Ishikawa (cell line): ENCODE measurements around the gene RAPGEFL1.
A peak's percentile ranks its signal among the peaks of the same experiment; 100 is the strongest.

Experiments used
- CEBPB ChIP-seq: IDR thresholded peaks from 2 replicates; pipeline ENCODE4 v1.6.1; 2012
- CREB1 ChIP-seq: IDR thresholded peaks from 2 replicates; pipeline ENCODE4 v1.6.1; 2012; ENCODE audit warnings: low read depth
- EGR1 ChIP-seq: IDR thresholded peaks from 2 replicates; pipeline ENCODE4 v1.6.1; 2012
- EP300 ChIP-seq: IDR thresholded peaks from 2 replicates; pipeline ENCODE4 v1.6.1; 2012; ENCODE audit warnings: borderline replicate concordance
- FOXM1 ChIP-seq: IDR thresholded peaks from 2 replicates; pipeline ENCODE4 v1.6.1; 2012; ENCODE audit warnings: low read depth, borderline replicate concordance
- MAX ChIP-seq: IDR thresholded peaks from 2 replicates; pipeline ENCODE4 v1.6.1; 2012
- NFIC ChIP-seq: IDR thresholded peaks from 2 replicates; pipeline ENCODE4 v1.6.1; 2012
- RAD21 ChIP-seq: IDR thresholded peaks from 2 replicates; pipeline ENCODE4 v1.6.1; 2012; ENCODE audit warnings: low read depth
- REST ChIP-seq: IDR thresholded peaks from 2 replicates; pipeline ENCODE4 v1.6.1; 2012; ENCODE audit warnings: low read depth, mild to moderate bottlenecking
- TAF1 ChIP-seq: IDR thresholded peaks from 2 replicates; pipeline ENCODE4 v1.6.1; 2012; ENCODE audit warnings: low read depth, mild to moderate bottlenecking
- TCF12 ChIP-seq: IDR thresholded peaks from 2 replicates; pipeline ENCODE4 v1.6.1; 2012; ENCODE audit warnings: low read depth
- TEAD4 ChIP-seq: IDR thresholded peaks from 2 replicates; pipeline ENCODE4 v1.6.1; 2012
- USF1 ChIP-seq: IDR thresholded peaks from 2 replicates; pipeline ENCODE4 v1.6.1; 2012
- YY1 ChIP-seq: IDR thresholded peaks from 2 replicates; pipeline ENCODE4 v1.6.1; 2012; ENCODE audit warnings: low read depth
- ZBTB7A ChIP-seq: IDR thresholded peaks from 2 replicates; pipeline ENCODE4 v1.6.1; 2012; ENCODE audit warnings: low read depth

Gene RAPGEFL1

GRCh38 chr17:40209404-40210093 lies 32.3 kb downstream of the RAPGEFL1 start:
- TF ChIP-seq ZBTB7A (no peak), USF1 (no peak), CEBPB (no peak), REST (no peak), CREB1 (no peak), TEAD4 (no peak), RAD21 (no peak), YY1 (no peak), EP300 (no peak), FOXM1 (no peak), NFIC (no peak), MAX (no peak), TAF1 (no peak), TCF12 (no peak), EGR1 (no peak)

- no peak for TF ChIP-seq TCF12
- no peak for TF ChIP-seq FOXM1
- TF ChIP-seq ZBTB7A: no peak
- TF ChIP-seq EP300: no peak
- no peak for TF ChIP-seq YY1
- TF ChIP-seq REST: no peak
- TF ChIP-seq CREB1: no peak
Measured at GRCh38 chr17:40218006-40218739, 40.9 kb downstream of the RAPGEFL1 start.

GRCh38 chr17:40218740-40219593 lies 41.7 kb downstream of the RAPGEFL1 start, which contains the start of gene WIPF2:
Gene WIPF2 (plus strand): TSS chr17:40219304. CDS start chr17:40256460, 37,156 bp downstream.
- TF ChIP-seq TEAD4: peak; percentile 24; the same call in 1 of the 2 replicates
- TF ChIP-seq EGR1: peak; percentile 64; the same call in 1 of the 2 replicates
- TF ChIP-seq ZBTB7A: 0 out of 2 replicates have a peak, but pooled peaks have one; percentile 40
- TF ChIP-seq USF1: peak; percentile 78
- peak; percentile 69 for TF ChIP-seq CREB1
- peak; percentile 98 for TF ChIP-seq YY1
- TF ChIP-seq MAX: no peak; the same call in 1 of the 2 replicates
- TF ChIP-seq TCF12: no peak
- peak; percentile 35; the same call in 1 of the 2 replicates for TF ChIP-seq EP300
- peak; percentile 66 for TF ChIP-seq TAF1

GRCh38 chr17:40219594-40220338 lies 42.5 kb downstream of the RAPGEFL1 start:
- TF ChIP-seq FOXM1 (no peak), USF1 (no peak), YY1 (no peak), MAX (no peak; the same call in 1 of the 2 replicates), ZBTB7A (0 out of 2 replicates have a peak, but pooled peaks have one; percentile 32)
